Measurements from ENCODE around the gene ABCC1.
"Not testable (repeated sequence)": the region's sequence is repeated elsewhere in the genome, so short reads cannot be mapped to it uniquely, and the experiment has no call there.

ABCC1 gene

GRCh38 chr16:16084874-16085273 is 135.5 kb downstream of the ABCC1 start:
- no peak for DNase-seq

GRCh38 chr16:16086653-16087446 is 137.4 kb downstream of the ABCC1 start:
- no peak for DNase-seq

- no peak for DNase-seq
Observed at GRCh38 chr16:16090238-16090637, 140.8 kb downstream of the ABCC1 start.

GRCh38 chr16:16092925-16093627 is 143.7 kb downstream of the ABCC1 start:
- DNase-seq = peak; percentile 18 to 36

- DNase-seq = no peak
Observed at GRCh38 chr16:16093628-16094332, 144.4 kb downstream of the ABCC1 start.

- DNase-seq = no peak
Observed at GRCh38 chr16:16095646-16096045, 146.2 kb downstream of the ABCC1 start.

GRCh38 chr16:16096121-16096857 is 146.9 kb downstream of the ABCC1 start:
- no peak for DNase-seq

- DNase-seq = no peak
Observed at GRCh38 chr16:16096858-16097213, 147.4 kb downstream of the ABCC1 start.

GRCh38 chr16:16099320-16099719 is 149.9 kb downstream of the ABCC1 start:
- no peak for DNase-seq

GRCh38 chr16:16100631-16101030 is 151.2 kb downstream of the ABCC1 start:
- peak; percentile 7 to 37 for DNase-seq

- DNase-seq = no peak
Observed at GRCh38 chr16:16101585-16101984, 152.2 kb downstream of the ABCC1 start.

- no peak for DNase-seq
Observed at GRCh38 chr16:16102738-16103137, 153.3 kb downstream of the ABCC1 start.

- not testable (repeated sequence) for DNase-seq
Observed at GRCh38 chr16:16104132-16104803, 154.9 kb downstream of the ABCC1 start.

- not testable (repeated sequence) for DNase-seq
Observed at GRCh38 chr16:16104804-16105141, 155.4 kb downstream of the ABCC1 start.

- DNase-seq = no peak
Observed at GRCh38 chr16:16105646-16106045, 156.2 kb downstream of the ABCC1 start.

GRCh38 chr16:16106466-16106865 is 157.1 kb downstream of the ABCC1 start:
- no peak for DNase-seq

- DNase-seq = no peak
Observed at GRCh38 chr16:16107839-16108238, 158.4 kb downstream of the ABCC1 start.

GRCh38 chr16:16108759-16109158 is 159.3 kb downstream of the ABCC1 start:
- DNase-seq = no peak

- DNase-seq = peak in 1 of 2 donors; percentile 22
Observed at GRCh38 chr16:16109453-16110110, 160.2 kb downstream of the ABCC1 start.

GRCh38 chr16:16110111-16110490 is 160.7 kb downstream of the ABCC1 start:
- DNase-seq = no peak

- DNase-seq = no peak
Observed at GRCh38 chr16:16111639-16112038, 162.2 kb downstream of the ABCC1 start.

All from inflammatory macrophage (primary cell).